ENCODE data around the gene PPFIBP1. TPM values are rescaled to one million over a fixed set of nuclear protein-coding genes. Genes with fewer than 3 reads are reported as not detected.

The PPFIBP1 gene
- polyA plus RNA-seq, 1 of the 3 experiments (the other 2 are of a cell fraction), result 55.0 TPM

- H3K27ac ChIP-seq (ENCODE audit: low read depth in 2 of 2, low read length in 1 of 2), result peak overlapping the region in 1 of 2 experiments; percentile 71; a peak in 2 of 4 replicates
- POLR2A ChIA-PET, result no interaction called here
Observed at GRCh38 chr12:27517961-27518665, 5.9 kb upstream of the PPFIBP1 start.

DNA sequence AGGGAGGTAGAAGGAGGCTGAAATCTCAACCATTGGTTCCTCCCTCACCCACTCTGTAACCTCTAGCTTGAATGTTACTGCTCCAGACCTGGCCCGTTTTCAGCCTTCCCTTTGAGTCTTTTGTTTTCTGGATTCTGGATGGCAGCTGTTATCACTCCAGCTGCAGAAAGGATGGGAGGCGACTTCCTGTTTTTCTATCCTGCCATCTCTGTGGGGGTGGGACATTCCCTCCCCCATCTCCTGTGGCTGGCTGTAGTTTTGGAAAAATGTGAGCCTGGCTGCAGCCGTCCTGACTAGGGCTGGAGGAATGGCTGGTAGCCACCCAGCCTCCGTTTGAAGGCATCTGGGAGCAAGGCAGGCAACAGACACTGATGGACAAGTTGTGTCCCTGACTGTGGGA lies 2.9 kb upstream of the PPFIBP1 start:
- Histone ChIP-seq H3K27ac (ENCODE audit: low read depth in 2 of 2, low read length in 1 of 2) (peak overlapping the region; percentile 58 to 66; a peak in 2 of 4 replicates), H3F3A (replicated peaks; ENCODE audit: insufficient read depth) (peaks cover 14% of the 10 kb centered on the region), H3K9ac (no peak overlapping the region), H3K4me1 (ENCODE audit: control insufficient read depth in 1 of 2, insufficient read depth in 2 of 2, low read depth in 1 of 2, low read length in 1 of 2) (peaks cover 17 to 48% of the 10 kb centered on the region in 2 experiments; a peak in 3 of 4 replicates), H3K79me2 (ENCODE audit: insufficient read depth) (peaks cover 26% of the 10 kb centered on the region), H3K9me2 (no peaks in the 10 kb centered on the region), H3K27me3 (ENCODE audit: insufficient read depth) (no peaks in the 10 kb centered on the region), H3K9me3 (no peaks in the 10 kb centered on the region), H3K36me3 (replicated peaks in 1 of 2; ENCODE audit: control insufficient read depth in 1 of 2, insufficient read depth in 2 of 2, low read length in 1 of 2) (no peaks in the 10 kb centered on the region), H3K4me2 (peak overlapping the region; percentile 61; the same call in 1 of the 2 replicates), H2AFZ (ENCODE audit: low read depth) (peak overlapping the region; percentile 67; the same call in 1 of the 2 replicates), H3K4me3 (ENCODE audit: low read depth in 2 of 2, low read length in 1 of 2) (no peak overlapping the region), H4K20me1 (ENCODE audit: insufficient read depth) (peaks cover 1% of the 10 kb centered on the region; the same call in 1 of the 2 replicates)
- 40% methylated on average over 4 of the region's 4 CpGs for WGBS (ENCODE audit: low lambda C conversion rate)
- DNase-seq, result peak; percentile 31
- ChIA-PET CTCF (no interaction called here), POLR2A (no interaction called here)
- TF ChIP-seq USF1 (IDR thresholded peaks at IDR 0.05; ENCODE audit: borderline replicate concordance, low read depth), result no peak
- no peak for TF ChIP-seq RXRA (IDR thresholded peaks at IDR 0.05; ENCODE audit: borderline replicate concordance, low read depth)
- TF ChIP-seq ELF1 (IDR thresholded peaks at IDR 0.05), result no peak; the same call in 1 of the 2 replicates
- no peak; the same call in 1 of the 2 replicates for TF ChIP-seq POLR2AphosphoS5 (IDR thresholded peaks at IDR 0.05; ENCODE audit: low read depth, low read length)
- peak; percentile 36; the same call in 1 of the 2 replicates for TF ChIP-seq NFIC (IDR thresholded peaks at IDR 0.05; ENCODE audit: borderline replicate concordance)
- no peak for TF ChIP-seq FOXM1 (IDR thresholded peaks at IDR 0.05; ENCODE audit: low read depth)
- TF ChIP-seq GABPA (IDR thresholded peaks at IDR 0.05; ENCODE audit: low read depth), result 0 out of 2 replicates have a peak, but pooled peaks have one; percentile 11
- no peak for TF ChIP-seq FOXJ3 (CRISPR knock-in tag; IDR thresholded peaks at IDR 0.05)
- peak; percentile 30; the same call in 1 of the 2 replicates for TF ChIP-seq GATA2 (CRISPR knock-in tag; IDR thresholded peaks at IDR 0.05)
- TF ChIP-seq FOSL2 (IDR thresholded peaks at IDR 0.05; ENCODE audit: borderline replicate concordance, low read depth), result no peak; the same call in 1 of the 2 replicates
- TF ChIP-seq EZH2phosphoT487 (IDR thresholded peaks at IDR 0.05; ENCODE audit: borderline replicate concordance, low read depth), result no peak
- no peak for TF ChIP-seq ZBTB33 (IDR thresholded peaks at IDR 0.05; ENCODE audit: borderline replicate concordance, low read depth)
- TF ChIP-seq RAD21 (IDR thresholded peaks at IDR 0.05; ENCODE audit: low read length), result no peak
- TF ChIP-seq YY1 (IDR thresholded peaks at IDR 0.05; ENCODE audit: low read depth), result no peak
- TF ChIP-seq MXI1 (IDR thresholded peaks at IDR 0.05; ENCODE audit: low read depth, low read length), result no peak

More at GRCh38 chr12:27517961-27518665, 5.9 kb upstream of the PPFIBP1 start:
- H3K4me2 ChIP-seq, result no peak overlapping the region
- WGBS (ENCODE audit: low lambda C conversion rate), result 45% methylated on average over 7 of the region's 7 CpGs
- peak; percentile 68 for DNase-seq
- H3K79me2 ChIP-seq (ENCODE audit: insufficient read depth), result 0 out of 2 replicates have a peak, but pooled peaks cover 3% of the 10 kb centered on the region
- H3K36me3 ChIP-seq (replicated peaks in 1 of 2; ENCODE audit: control insufficient read depth in 1 of 2, insufficient read depth in 2 of 2, low read length in 1 of 2), result no peaks in the 10 kb centered on the region
- CTCF ChIA-PET, result no interaction called here
- H3K9ac ChIP-seq, result no peak overlapping the region
- peaks cover 3% of the 10 kb centered on the region for H3F3A ChIP-seq (replicated peaks; ENCODE audit: insufficient read depth)
- H3K4me3 ChIP-seq (ENCODE audit: low read depth in 2 of 2, low read length in 1 of 2), result no peak overlapping the region
- H3K9me2 ChIP-seq, result no peaks in the 10 kb centered on the region
- peaks cover 14 to 41% of the 10 kb centered on the region in 2 experiments; a peak in 3 of 4 replicates for H3K4me1 ChIP-seq (ENCODE audit: control insufficient read depth in 1 of 2, insufficient read depth in 2 of 2, low read depth in 1 of 2, low read length in 1 of 2)
- no peaks in the 10 kb centered on the region for H4K20me1 ChIP-seq (ENCODE audit: insufficient read depth)
- H2AFZ ChIP-seq (ENCODE audit: low read depth), result no peak overlapping the region
- TF ChIP-seq USF1 (IDR thresholded peaks at IDR 0.05; ENCODE audit: borderline replicate concordance, low read depth), result no peak
- TF ChIP-seq RCOR1 (IDR thresholded peaks at IDR 0.05; ENCODE audit: low read length), result peak; percentile 93
- TF ChIP-seq FOXJ3 (CRISPR knock-in tag; IDR thresholded peaks at IDR 0.05), result 0 out of 2 replicates have a peak, but pooled peaks have one; percentile 39
- peak; percentile 83 for TF ChIP-seq GATA2 (CRISPR knock-in tag; IDR thresholded peaks at IDR 0.05)
- TF ChIP-seq MXI1 (IDR thresholded peaks at IDR 0.05; ENCODE audit: low read depth, low read length), result peak; percentile 61; the same call in 1 of the 2 replicates
- TF ChIP-seq EP300 (IDR thresholded peaks at IDR 0.05; ENCODE audit: borderline replicate concordance in 1 of 2, low read depth in 1 of 2, low read length in 1 of 2), result peak in 1 of 2 experiments; percentile 95; a peak in 2 of 4 replicates
- TF ChIP-seq RAD21 (IDR thresholded peaks at IDR 0.05; ENCODE audit: low read length), result no peak; the same call in 1 of the 2 replicates
- TF ChIP-seq, protein P1, sequence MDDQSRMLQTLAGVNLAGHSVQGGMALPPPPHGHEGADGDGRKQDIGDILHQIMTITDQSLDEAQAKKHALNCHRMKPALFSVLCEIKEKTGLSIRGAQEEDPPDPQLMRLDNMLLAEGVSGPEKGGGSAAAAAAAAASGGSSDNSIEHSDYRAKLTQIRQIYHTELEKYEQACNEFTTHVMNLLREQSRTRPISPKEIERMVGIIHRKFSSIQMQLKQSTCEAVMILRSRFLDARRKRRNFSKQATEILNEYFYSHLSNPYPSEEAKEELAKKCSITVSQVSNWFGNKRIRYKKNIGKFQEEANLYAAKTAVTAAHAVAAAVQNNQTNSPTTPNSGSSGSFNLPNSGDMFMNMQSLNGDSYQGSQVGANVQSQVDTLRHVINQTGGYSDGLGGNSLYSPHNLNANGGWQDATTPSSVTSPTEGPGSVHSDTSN (IDR thresholded peaks at IDR 0.05), result peak; percentile 6; the same call in 1 of the 2 replicates
- peak; percentile 80 for TF ChIP-seq POLR2AphosphoS5 (IDR thresholded peaks at IDR 0.05; ENCODE audit: low read depth, low read length)
- peak; percentile 76 for TF ChIP-seq CHD2 (IDR thresholded peaks at IDR 0.05; ENCODE audit: low read length, partially characterized antibody)
- no peak for TF ChIP-seq GABPA (IDR thresholded peaks at IDR 0.05; ENCODE audit: low read depth)
- TF ChIP-seq TCF12 (IDR thresholded peaks at IDR 0.05), result peak; percentile 66
- H3K27me3 ChIP-seq (ENCODE audit: insufficient read depth), result no peaks in the 10 kb centered on the region
- no peaks in the 10 kb centered on the region for H3K9me3 ChIP-seq

Data from SK-N-SH (cell line).